MV-4-11 (cell line): ENCODE data around the gene FOXN3.

Source experiments
- DNase-seq: peaks from one replicate; lab custom pipeline; 2025; lab: John Stamatoyannopoulos, UW

FOXN3 gene

DNA sequence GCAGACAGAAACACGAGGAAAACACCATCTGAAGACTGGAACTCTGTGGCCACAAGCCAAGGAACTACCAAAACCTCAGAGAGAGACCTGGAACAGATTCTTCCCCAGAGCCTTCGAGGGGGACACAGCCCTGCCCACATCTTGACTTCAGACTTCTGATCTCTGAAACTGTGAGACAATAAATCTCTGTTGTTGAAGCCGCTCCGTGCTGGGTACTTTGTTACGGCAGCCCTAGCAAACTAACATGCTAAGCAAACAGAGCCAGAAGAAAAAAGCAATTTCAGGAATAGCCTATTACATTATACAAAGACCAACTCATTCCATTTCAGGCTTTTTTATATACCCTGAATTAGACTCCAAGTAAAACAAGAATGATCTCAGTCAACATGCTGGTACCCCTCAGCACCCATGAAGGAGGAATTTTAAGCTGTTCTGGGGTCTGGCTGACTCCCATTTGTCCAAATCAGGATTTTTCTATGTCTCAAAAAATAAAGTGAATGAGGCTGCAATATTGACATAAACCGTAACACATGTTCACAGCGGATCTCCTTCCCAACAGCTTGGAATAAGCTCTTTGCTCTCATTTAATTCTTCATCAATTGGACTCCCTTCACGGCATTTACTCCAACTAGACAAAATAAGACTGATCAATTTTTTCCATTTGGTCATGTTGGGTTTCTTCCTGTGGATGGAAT, 190.1 kb downstream of the FOXN3 start:
- DNase-seq = no peak

DNA sequence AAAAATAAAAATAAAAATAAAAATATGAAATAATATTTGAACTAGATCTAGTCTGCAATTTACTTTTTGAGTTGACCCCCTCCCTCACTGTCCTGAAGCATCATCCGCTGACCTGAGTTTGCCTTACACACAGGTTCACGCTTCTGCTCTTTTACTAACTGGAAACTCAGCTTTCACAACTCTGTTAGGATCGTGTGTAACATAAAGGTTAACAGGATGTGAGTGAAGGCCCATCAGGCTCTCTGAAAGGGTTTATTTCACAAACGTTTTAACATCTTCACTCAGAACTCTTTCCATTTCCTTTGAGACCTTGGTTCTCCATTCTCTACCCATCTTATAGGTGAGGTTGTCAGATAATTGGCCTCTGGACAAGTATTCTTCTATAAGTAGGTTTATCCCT, 191.4 kb downstream of the FOXN3 start:
- no peak for DNase-seq

DNA sequence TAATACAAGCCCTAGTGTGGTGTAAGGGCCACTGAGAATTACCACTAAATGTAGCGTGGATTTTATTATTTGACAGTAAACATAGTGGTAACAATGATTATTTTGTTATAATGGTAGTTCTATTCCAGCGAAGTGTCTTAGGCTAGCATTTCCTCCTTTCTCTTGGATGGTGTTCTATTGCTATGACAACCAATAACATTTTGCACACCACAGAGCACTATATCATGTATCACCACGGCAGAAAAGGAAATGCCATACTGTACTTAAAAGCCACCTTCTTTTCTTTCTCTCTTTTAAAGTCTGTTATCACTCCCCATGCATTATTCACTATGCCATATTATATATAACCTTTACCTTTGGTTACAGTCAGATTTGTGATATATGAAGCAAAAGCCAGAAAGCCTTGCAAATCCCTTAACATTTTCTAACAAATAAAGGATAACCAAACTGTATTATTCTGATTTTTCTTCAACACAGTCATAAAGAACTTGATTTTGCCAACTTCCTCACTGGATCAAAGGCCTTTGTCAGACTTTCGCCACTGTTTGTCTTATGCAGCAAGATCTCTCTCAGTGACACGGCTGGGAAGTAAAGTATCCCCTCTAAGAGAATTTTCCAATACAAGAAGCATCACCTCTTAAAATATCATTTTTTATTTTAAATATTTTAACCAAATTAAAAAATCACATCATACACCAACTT, 195.8 kb downstream of the FOXN3 start:
- peak; percentile 66 for DNase-seq

DNA sequence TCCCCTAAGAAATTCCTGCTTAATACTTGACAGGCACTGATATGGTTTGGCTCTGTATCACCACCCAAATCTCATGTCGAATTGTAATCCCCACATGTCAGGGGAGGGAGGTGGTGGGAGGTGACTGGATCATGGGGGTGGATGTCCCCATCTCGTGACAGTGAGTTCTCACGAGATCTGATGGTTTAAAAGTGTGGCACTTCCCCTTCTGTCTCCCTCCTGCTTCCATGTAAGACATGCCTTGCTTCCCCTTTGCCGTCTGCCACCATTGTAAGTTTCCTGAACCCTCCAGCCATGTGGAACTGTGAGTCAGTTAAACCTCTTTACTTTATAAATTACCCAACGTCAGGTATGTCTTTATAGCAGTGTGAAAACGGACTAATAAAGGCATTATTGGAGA, 198.0 kb downstream of the FOXN3 start:
- DNase-seq = no peak

DNA sequence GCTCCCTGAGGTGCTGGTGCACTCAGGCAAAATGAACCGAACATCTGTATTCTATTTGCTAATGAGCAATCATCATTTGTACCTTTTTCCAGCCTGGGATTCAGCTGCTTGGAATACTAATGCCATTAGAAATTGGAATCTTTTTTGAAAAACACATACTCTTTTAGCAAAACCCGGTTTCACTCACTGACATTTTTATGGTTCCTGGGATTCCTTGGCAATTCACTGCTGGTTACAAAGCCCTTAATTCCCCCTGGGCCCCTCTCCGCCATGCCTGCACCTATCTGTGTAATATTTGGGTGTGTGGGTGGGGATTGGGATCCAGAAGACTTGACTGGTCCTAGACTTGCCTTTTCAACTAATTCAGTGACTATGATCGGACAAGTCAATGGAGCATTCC, 199.1 kb downstream of the FOXN3 start:
- DNase-seq = no peak

DNA sequence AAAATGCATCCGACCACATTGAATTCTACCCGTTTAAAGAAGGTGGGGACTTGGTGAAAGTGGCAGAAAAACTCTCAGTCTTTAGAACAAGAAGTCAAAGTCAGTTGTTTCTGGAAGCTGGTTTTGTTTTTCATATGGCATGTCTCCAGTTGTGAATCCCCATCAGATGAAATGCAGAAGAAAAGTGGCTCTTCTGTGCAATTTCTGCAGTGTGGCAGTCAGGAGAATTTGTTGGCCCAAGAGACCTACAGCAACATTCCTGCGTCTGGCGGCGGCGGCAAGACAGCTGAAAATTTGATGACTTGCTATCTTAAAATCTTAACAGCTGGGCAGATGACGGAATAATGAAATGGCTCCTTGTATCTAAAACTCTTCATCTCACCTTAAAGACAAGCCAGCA, 201.5 kb downstream of the FOXN3 start:
- no peak for DNase-seq

DNA sequence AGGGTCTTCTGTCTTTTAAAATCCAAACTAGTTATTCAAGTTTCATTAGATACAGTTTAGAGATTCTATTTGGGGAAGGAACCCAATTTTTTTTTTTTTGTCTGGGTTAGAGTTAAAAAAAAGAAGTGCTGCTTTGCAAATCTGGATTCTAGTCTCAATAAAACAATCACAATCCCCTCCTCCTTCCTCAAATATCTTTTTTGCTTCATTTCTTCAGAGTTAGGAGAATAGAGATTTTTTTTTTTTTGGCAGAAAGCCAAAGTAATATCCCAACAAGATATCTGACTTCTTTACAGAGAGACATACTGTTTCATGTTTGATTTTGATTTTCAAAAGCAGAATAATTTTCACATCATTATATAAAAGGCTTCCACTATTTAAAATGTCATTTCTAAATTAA, 201.9 kb downstream of the FOXN3 start:
- DNase-seq = no peak

DNA sequence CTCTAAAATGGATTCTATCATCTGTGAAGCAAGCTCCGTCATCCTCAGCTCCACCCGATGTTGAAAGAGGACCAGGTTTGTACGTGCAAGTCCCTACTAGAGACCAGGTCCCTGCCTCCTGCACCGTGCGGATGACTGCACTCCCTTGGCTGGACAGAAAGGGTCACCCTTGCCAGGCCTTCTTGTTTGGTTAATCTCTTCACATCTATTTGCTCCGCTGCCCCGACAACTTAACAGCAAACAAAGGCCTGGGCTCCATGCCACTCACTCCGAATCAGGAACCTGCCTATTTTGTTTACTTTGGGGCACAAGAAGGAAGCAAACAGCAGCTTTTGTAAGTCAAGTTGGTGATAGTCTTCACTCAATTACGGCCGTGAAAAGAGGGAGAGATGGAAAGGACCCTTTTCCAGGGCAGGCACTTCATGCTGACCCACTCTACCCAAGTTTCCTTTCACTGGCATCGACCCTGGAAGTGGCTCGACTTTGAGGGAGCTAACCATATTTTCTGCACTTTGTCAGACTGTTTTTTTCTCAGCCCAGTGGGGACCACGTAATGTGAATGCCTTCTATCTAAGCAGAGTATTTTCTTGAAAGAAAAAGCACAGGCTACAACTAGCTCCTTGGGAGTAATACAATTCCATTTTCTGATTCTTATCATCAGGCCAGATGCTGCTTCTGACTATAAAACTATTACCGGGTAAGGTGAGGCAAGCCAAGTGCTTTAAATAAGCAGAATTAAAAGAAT, 202.6 kb downstream of the FOXN3 start:
- no peak for DNase-seq

DNA sequence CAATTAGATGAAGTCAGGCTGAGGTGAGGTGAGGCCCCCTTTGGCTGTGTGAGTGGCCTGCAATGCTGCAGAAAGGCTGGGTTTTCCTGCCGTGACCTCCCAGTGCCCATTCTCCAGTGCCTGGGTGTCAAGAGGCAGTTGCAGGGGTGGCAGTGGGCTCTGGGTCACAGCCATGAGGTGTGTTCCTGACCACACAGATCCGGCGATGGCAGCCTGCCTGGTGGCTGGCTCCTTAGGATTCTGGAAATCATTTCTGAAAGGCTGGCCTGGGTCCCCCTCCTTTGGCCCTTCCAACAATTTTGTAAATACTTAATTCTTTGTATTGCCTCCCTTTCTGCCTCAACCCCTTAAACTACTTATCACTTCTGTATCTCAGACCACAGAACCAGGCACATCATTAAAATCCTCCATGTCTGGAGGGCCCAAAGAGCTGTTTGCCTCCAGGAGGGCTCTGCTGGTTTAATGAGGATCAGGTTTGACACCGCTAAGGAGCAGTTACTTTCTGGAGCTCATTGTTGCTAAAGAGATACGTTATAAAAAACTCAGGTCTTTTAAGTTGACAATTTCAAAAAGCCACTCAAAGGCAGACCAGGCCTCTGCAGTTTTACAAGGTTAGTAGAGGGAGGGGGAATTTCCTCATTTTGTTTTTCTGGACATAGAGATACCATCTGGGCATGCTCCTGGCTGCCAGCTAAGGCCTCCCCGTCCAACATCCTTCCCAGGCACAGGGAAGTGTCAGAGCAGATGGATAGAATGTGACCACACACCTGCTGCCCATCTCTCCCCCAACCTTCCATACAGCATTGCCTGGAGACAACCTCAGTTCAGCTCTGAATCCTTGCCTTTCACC, 204.4 kb downstream of the FOXN3 start:
- DNase-seq = no peak

DNA sequence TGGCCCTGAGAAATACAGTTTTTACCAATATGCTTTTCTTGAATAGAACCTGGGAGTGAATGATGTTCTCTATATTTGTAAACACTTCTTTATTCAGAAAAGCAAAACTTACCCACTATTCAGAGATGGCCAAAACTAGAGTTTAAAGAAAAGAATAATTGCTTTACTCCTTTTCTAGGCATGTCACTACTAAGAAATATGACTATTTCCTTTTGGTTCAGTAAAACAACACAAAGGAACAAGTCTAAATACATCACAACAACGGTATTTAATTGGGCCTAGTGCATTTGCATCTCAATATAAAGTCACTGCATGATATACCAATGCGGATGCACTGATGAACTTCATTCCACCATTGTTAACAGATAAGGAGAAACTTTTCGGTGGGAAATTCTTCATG, 207.5 kb downstream of the FOXN3 start:
- DNase-seq = no peak

DNA sequence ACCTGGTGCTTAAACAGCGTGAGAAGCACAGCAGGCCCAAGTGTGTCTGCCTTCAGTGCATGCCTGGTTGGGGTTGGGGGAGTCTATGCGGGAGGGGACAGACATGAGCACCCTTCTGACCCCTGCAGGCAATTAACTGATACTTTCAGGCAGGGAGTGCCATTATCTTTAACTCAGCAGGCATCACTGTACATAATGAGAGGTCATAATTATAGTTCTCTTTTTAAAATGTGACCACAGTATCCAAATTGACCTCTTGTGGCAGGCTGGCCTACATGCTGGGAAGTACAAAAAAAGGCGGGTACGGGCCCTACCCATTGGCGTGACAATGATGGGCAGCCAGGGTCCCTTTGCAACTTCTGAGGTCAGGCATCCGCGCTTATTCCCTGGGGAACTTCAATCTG, 209.1 kb downstream of the FOXN3 start:
- DNase-seq = peak; percentile 52

DNA sequence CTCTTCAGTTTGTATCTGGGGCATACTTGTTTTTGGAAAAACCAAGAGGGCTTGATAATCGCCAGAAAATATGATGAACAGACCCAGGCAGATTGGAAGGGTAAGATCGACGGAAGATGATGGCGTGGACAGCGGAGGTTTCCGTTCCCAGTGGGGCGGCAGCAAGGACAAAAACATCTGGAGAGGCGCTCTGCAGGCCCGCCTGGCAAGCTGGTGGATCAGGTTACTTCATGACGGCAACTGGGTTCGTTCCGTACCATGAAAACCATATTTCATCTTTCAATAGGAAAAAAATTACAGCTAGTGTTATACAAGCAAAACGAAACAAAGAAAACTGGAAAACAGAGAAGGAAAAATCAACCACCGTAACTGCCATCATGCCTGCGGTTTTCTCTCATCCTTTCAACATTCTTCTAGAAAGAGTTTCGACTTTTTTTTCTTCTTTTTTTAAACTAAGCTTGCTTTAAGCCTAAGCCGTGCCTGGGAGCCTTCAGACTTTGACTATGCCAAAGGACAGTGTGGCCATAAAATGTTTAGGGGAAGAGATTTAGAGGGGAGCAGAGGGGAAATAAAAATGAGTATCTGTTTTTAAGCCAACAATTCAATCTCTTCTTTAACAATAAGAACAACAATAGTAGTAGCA, 210.5 kb downstream of the FOXN3 start:
- DNase-seq = no peak

DNA sequence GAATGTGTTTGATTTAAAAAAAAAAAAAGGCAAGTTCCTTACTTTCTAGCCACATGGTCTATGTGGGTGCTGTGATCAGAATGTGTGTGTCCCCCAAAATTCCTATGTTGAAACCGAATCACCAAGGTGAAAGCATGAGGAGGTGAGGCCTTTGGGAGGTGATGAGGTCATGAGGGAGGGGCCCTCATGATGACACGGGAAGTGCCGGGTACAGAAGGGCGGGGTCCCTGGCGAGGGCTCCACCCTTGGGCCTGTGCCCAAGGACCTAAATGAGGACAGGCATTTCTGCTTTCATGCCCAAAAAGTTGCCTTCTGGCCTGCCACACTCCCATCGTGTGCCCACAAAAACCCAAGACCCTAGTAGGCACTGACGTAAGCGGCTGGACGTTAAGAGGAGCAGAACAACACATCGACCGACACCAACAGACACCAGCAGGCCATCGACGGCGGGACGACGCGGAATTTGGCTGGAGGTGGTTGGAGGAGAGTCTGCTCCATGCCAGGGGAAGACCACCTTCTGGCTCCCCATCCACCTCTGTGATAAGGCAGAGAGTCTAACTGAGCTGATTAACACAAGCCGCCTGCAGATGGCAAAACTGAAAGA, 211.8 kb downstream of the FOXN3 start:
- no peak for DNase-seq

DNA sequence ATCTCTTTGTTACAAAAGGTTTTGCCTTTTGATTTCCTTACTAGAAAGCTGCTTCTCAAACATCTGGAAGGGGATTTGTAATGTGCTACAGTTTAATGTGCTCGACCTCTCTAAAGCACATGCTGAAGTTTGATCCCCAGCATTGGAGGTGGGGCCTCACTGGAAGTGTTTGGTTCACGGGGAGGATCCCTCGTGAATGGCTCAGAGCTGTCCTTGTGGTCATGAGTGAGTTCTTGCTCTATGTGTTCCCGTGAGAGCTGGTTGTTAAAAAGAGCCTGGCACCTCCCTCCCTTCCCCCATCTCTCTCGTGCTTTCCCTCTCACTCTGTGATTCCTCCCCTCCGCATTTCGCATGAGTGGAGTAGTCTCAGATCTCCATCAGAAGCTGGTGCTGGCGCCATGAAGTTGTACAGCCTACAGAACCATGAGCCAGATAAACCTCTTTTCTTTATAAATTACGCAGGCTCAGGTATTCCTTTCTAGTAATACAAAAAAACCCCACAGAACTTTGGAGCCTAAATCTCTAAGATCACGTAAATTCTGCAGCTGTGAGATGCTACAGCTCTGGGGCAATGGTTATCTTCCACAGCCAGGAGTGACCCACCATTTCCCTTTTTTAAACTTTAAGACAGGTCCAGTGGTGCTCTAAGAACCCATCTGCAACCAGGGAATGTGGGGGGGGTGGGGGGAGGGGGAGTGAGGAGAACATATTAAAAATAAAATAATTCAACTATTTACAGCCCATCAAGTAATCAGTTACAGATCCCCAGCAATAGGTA, 214.4 kb downstream of the FOXN3 start:
- no peak for DNase-seq

DNA sequence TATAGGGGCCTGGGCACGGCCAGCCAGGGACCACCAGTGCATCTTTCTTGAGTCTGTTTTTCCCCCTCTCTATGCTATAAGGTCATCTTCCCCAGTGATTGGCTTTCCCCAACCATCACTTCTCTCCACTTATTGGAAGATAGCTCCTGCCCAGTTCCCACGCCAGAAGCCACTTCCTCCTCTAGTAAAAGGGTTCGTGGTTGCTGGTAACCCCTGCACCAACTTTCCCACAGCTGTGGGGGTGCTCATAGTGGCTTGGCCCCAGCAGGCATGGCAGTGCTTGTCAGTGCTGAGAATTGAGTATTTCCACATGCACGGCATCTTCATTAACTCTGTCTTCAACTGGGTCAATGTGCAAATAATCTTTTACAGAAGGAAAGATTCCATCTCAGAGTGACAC, 215.4 kb downstream of the FOXN3 start:
- DNase-seq = peak; percentile 71

DNA sequence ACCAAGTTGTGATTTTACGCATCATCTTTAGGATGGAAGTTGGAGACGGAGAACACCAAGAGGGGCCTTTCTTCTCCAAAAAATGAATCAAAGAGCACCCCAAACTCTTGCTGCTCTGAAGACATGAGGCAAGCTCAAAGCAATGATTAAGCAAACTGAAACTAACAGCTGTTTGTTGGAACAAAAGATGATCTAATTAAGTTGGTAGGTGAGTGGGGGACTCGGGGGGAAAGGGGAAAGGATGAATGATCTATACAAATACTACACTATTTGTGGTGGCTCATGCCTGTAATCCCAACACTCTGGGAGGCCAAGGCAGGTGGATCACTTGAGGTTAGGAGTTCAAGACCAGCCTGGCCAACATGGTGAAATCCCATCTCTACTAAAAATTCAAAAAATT, 217.7 kb downstream of the FOXN3 start:
- peak; percentile 11 for DNase-seq

DNA sequence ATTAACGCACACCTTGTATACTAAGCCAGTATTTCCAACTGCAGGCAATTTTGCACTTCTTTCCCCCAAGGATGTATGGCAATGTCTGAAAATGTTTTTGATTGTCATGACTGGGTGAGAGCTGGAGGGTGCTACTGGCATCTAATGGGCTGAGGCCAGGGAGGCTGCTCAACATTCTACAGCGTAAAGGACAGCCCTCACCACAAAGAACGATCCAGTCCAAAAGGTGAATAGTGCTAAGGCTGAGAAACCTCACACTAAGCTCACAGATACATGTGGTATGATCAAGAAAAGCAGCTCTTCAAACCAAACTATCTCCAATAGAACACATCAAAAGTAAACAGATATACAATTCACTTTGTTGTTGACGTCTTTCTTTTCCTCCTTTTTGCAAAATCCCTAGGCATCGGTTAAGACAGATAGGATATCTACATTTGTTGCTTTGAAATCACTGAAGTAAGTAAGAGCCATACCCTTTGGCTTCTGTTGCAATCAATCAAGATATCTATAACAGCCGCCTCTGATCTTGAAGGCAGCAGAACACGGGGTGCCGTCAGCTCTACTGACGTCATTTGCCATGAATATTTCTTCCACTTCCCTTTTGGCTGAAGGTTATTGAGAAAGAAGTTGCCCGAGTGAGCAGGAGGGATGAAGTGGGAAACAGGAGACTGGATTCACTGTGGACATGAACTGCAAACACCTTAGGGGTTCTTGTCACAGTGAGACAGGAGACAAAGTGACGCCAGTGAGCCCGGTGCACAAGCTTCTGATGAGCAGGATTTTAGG, 218.3 kb downstream of the FOXN3 start:
- DNase-seq = peak; percentile 84

DNA sequence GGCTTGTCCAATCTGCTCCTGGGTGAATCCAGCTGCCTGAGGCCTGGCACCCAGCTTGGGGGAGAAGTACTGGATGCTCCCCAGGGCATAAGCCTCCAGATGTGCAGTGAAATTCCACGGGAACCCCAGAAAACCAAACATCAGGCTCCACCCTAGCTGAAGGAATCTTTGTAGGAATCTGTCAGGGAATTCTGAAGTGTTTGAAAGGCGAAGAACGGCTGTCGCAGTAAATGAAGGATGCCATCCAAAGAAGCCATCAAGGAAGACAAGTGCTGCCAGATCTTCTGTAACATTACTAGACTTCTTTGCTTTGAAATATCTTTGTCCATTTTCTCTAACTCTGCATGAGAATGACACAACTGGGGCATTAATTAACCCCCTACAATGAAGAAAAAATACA, 219.4 kb downstream of the FOXN3 start:
- DNase-seq = no peak

DNA sequence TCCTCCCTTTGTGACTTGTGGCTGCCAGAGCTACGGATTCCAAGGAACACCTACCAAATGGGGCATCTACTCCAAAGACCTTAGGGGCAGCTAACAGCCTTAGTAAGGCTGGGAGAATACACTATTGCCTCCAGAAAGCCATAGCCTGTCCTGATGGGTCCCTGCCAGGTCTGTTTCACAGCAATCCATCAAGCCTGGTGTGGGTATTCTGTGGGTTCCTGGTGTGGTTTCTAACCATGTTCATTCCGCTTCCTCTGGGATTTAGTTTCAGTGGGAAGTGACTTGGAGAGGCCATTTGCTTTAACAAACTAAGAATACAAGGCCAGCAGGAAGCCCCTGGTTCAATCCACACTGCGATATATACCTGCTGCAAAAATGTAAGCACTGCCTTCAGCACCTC, 220.5 kb downstream of the FOXN3 start:
- DNase-seq = no peak

DNA sequence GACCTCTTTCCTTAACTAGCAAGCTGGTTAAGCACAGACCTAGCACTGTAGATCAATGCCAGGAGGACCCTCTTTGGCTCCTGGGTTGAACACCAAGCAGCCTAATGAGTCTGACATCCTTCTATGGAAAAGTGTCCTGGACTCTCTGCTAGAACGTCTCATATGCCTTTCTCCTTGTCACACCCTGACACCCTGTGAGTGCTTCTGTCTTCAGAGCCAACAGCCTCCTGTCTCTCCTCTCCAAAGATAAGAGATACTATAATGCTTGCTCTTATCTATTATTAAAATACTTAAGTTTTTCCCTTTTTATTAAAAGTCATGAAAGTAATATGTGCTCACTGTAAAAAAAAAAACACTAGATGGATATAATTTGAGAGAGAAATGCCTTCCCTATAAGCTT, 222.7 kb downstream of the FOXN3 start:
- no peak for DNase-seq
